Testis (tissue), 3 donors: ENCODE measurements around the gene GGTA1. TPM values are rescaled to one million over a fixed set of nuclear protein-coding genes. Genes with fewer than 3 reads are reported as not detected.
"Not testable (repeated sequence)": the region's sequence is repeated elsewhere in the genome, so short reads cannot be mapped to it uniquely, and the experiment has no call there.

Experiments used
- DNase-seq: peaks from one replicate; pipeline ENCODE4 v3.0.0-alpha.2; 2019
- H3K27ac ChIP-seq, 2 donors: fragments of 200-600 bp; sonication (generic); one replicate each; pipeline ENCODE4 v1.5.1; 2019
- H3K27me3 ChIP-seq: fragments of 200-600 bp; sonication (generic); one replicate; pipeline ENCODE4 v1.5.1; 2019
- H3K36me3 ChIP-seq: fragments of 200-600 bp; sonication (generic); one replicate; pipeline ENCODE4 v1.5.1; 2017; ENCODE audit warnings: low read depth; ENCODE audit errors: missing control alignments
- H3K4me1 ChIP-seq: fragments of 200-600 bp; sonication (generic); one replicate; pipeline ENCODE4 v1.5.1; 2019
- H3K4me3 ChIP-seq, 2 donors: fragments of 200-600 bp; sonication (generic); one replicate each; pipeline ENCODE4 v1.5.1; 2017 to 2019
- H3K9me3 ChIP-seq: fragments of 200-600 bp; sonication (generic); one replicate; pipeline ENCODE4 v1.5.1; 2017
- POLR2A ChIP-seq: fragments of 450-650 bp; IDR thresholded peaks from one replicate; pipeline ENCODE4 v1.6.1; 2017; ENCODE audit warnings: antibody characterized with exemption, mild to moderate bottlenecking, moderate library complexity
- WGBS, 2 donors: methylation state at CpG; one replicate each; pipeline ENCODE4 v1.1.5; 2018; 5-methylcytosine and 5-hydroxymethylcytosine counted together
- intact Hi-C: fragments of 100-400 bp; cut with DNase I; formaldehyde crosslinking; loops from one replicate; pipeline ENCODE4 v1.15.1; 2023; ENCODE audit warnings: low total_unique reads
- polyA plus RNA-seq: library from polyadenylated mRNA; stranded (reverse); fragments of 350-450 nt; fragmentation: Illumina TruSeq; extraction: RNeasy Lipid Tissue Mini Kit (QIAGEN cat#74804); gene quantifications from one replicate; pipeline ENCODE4 v1.2.3, GENCODE V29; 2014; ENCODE audit warnings: low read depth, low replicate concordance; ENCODE audit not compliant: insufficient read depth
- total RNA-seq, 2 donors: library from RNA; depleted of rRNA; stranded (reverse); fragments of >200 nt; gene quantifications; one replicate each; pipeline ENCODE4 v1.2.3, GENCODE V29; 2016
- TF ChIP-seq, protein P1 (sequence below), 3 experiments: fragments of 450-650 bp in 2 of 3; fragments of 200-600 bp in 1 of 3; sonication (generic) in 1 of 3; IDR thresholded peaks; one replicate each; pipeline ENCODE4 v1.5.1; 2016 to 2019; ENCODE audit warnings: antibody characterized with exemption in 3 of 3, mild to moderate bottlenecking in 2 of 3, moderate library complexity in 1 of 3

GGTA1 gene
- total and polyA plus RNA-seq, 3 donors from 2014 or later, result 2.2 to 8.9 (median 2.4) TPM

DNA sequence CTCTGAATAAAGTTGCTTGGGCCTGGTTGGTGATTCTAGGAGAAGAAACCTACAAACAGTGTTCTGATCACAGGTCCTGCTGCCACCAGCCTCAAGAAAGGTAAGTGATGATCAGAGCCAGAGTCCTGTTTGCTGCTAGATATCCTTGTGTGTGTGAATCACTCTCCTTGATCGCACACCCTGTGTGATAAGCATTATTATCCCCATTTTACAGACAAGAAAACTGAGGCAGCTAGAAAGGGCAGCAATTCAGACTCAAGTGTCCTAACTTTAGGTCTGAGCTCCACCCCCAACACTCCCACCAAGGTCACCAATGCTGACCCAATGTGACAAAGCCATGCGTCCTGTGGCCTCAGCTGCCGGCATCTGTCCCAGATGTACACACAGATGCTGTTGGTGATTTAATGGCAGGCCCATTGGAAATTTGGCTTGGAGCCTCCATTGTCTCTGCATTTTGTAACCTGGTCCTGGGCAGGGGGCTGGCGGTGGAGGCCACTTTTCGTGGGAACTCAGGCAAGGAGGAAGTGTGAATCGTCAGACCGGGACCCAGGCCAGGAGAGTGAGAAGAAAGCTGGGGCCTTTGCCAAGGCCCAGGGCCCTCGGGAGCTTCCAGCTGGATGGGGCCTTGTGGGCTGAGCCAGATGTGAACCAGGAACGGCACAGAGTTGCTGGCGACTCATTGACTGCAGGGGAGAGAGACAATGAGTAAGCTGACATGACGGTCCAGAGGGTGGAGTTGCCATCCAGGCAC, 29.8 kb upstream of the GGTA1 start:
- Histone ChIP-seq H3K9me3 (no peaks in the 10 kb centered on the region), H3K27me3 (no peaks in the 10 kb centered on the region), H3K27ac (no peak overlapping the region), H3K4me3 (no peak overlapping the region), H3K36me3 (no peaks in the 10 kb centered on the region), H3K4me1 (no peaks in the 10 kb centered on the region)
- 41 to 63% methylated on average over 11 of the region's 11 CpGs for WGBS, 2 donors
- DNase-seq, result peak; percentile 88
- TF ChIP-seq, protein P1, sequence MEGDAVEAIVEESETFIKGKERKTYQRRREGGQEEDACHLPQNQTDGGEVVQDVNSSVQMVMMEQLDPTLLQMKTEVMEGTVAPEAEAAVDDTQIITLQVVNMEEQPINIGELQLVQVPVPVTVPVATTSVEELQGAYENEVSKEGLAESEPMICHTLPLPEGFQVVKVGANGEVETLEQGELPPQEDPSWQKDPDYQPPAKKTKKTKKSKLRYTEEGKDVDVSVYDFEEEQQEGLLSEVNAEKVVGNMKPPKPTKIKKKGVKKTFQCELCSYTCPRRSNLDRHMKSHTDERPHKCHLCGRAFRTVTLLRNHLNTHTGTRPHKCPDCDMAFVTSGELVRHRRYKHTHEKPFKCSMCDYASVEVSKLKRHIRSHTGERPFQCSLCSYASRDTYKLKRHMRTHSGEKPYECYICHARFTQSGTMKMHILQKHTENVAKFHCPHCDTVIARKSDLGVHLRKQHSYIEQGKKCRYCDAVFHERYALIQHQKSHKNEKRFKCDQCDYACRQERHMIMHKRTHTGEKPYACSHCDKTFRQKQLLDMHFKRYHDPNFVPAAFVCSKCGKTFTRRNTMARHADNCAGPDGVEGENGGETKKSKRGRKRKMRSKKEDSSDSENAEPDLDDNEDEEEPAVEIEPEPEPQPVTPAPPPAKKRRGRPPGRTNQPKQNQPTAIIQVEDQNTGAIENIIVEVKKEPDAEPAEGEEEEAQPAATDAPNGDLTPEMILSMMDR (IDR thresholded peaks at IDR 0.05), result no peak
- no peak for TF ChIP-seq POLR2A
- intact Hi-C loops, result no loop called here

- intact Hi-C loops, result no loop called here
- H3K36me3 ChIP-seq, result no peaks in the 10 kb centered on the region
- H3K4me3 ChIP-seq, result no peak overlapping the region
- H3K27ac ChIP-seq, result no peak overlapping the region
- no peaks in the 10 kb centered on the region for H3K4me1 ChIP-seq
- no peak for TF ChIP-seq POLR2A
- TF ChIP-seq, protein P1 (IDR thresholded peaks at IDR 0.05), result no peak
- H3K9me3 ChIP-seq, result no peaks in the 10 kb centered on the region
- H3K27me3 ChIP-seq, result no peaks in the 10 kb centered on the region
- no peak for DNase-seq
Measured at GRCh38 chr9:121528642-121529041, 29.0 kb upstream of the GGTA1 start.

- Histone ChIP-seq H3K9me3 (no peaks in the 10 kb centered on the region), H3K4me3 (no peak overlapping the region), H3K27me3 (no peaks in the 10 kb centered on the region), H3K36me3 (no peaks in the 10 kb centered on the region), H3K4me1 (no peaks in the 10 kb centered on the region), H3K27ac (no peak overlapping the region)
- 73 to 75% methylated on average over 14 to 16 of the region's 16 CpGs for WGBS, 2 donors
- no peak for DNase-seq
- intact Hi-C loops, result no loop called here
- TF ChIP-seq POLR2A, result no peak
- TF ChIP-seq, protein P1 (IDR thresholded peaks at IDR 0.05), result no peak
Measured at GRCh38 chr9:121527371-121527770, 27.7 kb upstream of the GGTA1 start.

DNA sequence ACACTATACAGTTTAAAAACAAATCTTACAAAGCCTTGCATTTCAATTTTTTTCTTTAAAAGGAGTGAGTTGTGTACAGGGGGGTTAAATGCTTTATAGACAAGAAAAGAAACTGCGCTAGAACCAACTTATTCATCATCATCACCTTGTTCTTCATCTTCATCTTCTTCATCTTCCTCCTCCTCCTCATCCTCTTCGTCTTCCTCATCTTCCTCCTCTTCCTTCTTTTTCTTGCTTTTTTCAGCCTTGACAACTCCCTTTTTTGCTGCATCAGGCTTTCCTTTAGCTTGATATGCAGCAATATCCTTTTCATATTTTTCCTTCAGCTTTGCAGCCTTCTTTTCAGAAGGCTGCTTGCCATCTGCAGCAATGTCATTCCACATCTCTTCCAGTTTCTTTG, 20.0 kb upstream of the GGTA1 start:
- H3K4me1 ChIP-seq, DNase-seq, H3K36me3 ChIP-seq, H3K9me3 ChIP-seq, intact Hi-C loops, H3K27me3 ChIP-seq, H3K4me3 ChIP-seq, H3K27ac ChIP-seq: not testable (repeated sequence)
- 86 to 91% methylated on average over 2 of the region's 2 CpGs for WGBS, 2 donors

GRCh38 chr9:121518634-121519033, 19.0 kb upstream of the GGTA1 start:
- TF ChIP-seq POLR2A, result no peak
- TF ChIP-seq, protein P1 (IDR thresholded peaks at IDR 0.05), result no peak
- no peak overlapping the region for H3K4me3 ChIP-seq
- H3K27me3 ChIP-seq, result no peaks in the 10 kb centered on the region
- H3K36me3 ChIP-seq, result no peaks in the 10 kb centered on the region
- no peaks in the 10 kb centered on the region for H3K9me3 ChIP-seq
- H3K4me1 ChIP-seq, result no peaks in the 10 kb centered on the region
- no peak for DNase-seq
- intact Hi-C loops, result no loop called here
- no peak overlapping the region for H3K27ac ChIP-seq
- WGBS, 2 donors, result 86 to 98% methylated on average over 2 of the region's 2 CpGs

- H3K4me3 ChIP-seq, H3K27me3 ChIP-seq, H3K4me1 ChIP-seq, intact Hi-C loops, H3K27ac ChIP-seq, H3K9me3 ChIP-seq, DNase-seq, H3K36me3 ChIP-seq: not testable (repeated sequence)
- WGBS, 2 donors, result 85 to 88% methylated on average over 4 of the region's 4 CpGs
Measured at GRCh38 chr9:121513166-121513565, 13.5 kb upstream of the GGTA1 start.
